Activated CD4-positive, alpha-beta T cell treated with anti-CD3 and anti-CD28 coated beads, Interleukin-2, amount 10 ng/mL, durations not matched to agents 24 days and 14 days (primary cell): Measurements from ENCODE around the gene MAP2K3. TPM values are rescaled to one million over a fixed set of nuclear protein-coding genes. Genes with fewer than 3 reads are reported as not detected.
A peak's percentile ranks its signal among the peaks of the same experiment; 100 is the strongest.

ENCODE experiments used
- DNase-seq: peaks from one replicate; pipeline ENCODE4 v3.0.0; 2022
- H3K27ac Mint-ChIP-seq: one replicate; pipeline ENCODE4 v1.8.0; 2022; ENCODE audit warnings: mild to moderate bottlenecking, mixed read lengths
- H3K27me3 Mint-ChIP-seq: one replicate; pipeline ENCODE4 v1.8.0; 2022; ENCODE audit warnings: mixed read lengths
- H3K36me3 Mint-ChIP-seq: one replicate; pipeline ENCODE4 v1.8.0; 2022; ENCODE audit warnings: low read depth, mild to moderate bottlenecking, mixed read lengths
- H3K4me1 Mint-ChIP-seq: one replicate; pipeline ENCODE4 v1.8.0; 2021; ENCODE audit warnings: mixed read lengths
- H3K4me3 Mint-ChIP-seq: one replicate; pipeline ENCODE4 v1.8.0; 2022; ENCODE audit warnings: mild to moderate bottlenecking, moderate library complexity, mixed read lengths
- H3K9me3 Mint-ChIP-seq: one replicate; pipeline ENCODE4 v1.8.0; 2021; ENCODE audit warnings: mixed read lengths
- intact Hi-C: fragments of 100-400 bp; cut with micrococcal nuclease; formaldehyde crosslinking; loops from one replicate; pipeline ENCODE4 v1.15.1; 2023
- total RNA-seq: library from RNA; stranded (reverse); gene quantifications from 2 replicates; pipeline ENCODE4 v1.2.3, GENCODE V29; 2022

Gene MAP2K3
- total RNA-seq, 1 donor from 2014 or later, result 166 TPM

DNA sequence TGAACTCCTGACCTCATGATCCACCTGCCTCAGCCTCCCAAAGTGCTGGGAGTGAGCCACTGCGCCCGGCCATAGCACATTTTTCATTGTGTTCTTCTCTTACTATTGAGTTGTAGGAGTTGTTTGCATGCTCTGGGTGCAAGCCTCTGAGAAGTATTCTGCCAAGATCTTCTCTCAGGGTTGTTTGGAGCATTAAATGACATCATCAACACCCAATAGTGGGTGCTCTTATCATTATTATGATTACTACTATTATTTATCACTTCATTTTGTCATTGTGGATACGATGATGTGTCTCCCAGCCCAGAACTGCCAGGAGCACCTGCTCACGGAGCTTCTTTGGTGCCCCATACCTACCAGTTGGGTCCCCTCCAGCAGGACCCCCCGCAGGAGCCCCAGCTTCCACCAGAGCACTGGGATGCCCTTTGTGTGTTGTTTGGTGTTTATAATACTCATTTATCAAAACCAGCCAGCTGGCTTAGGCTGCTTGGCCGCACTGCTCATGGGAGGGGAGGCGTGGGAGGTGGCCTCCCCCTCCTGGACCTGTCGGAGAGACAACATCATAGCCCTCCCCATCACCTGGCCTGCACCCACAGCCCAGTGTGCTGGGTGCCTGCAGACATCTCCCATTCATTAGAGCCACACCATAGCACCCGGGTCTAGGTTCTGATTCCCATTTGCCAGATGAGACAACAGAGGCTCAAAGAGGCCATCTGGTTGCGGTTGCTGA lies 12.9 kb upstream of the MAP2K3 start:
- peaks cover 24% of the 10 kb centered on the region for H3K4me1 Mint-ChIP-seq
- H3K27me3 Mint-ChIP-seq, result no peaks in the 10 kb centered on the region
- DNase-seq, result no peak
- no peaks in the 10 kb centered on the region for H3K36me3 Mint-ChIP-seq
- no peaks in the 10 kb centered on the region for H3K9me3 Mint-ChIP-seq
- intact Hi-C loops, result no loop called here
- H3K27ac Mint-ChIP-seq, result no peak overlapping the region
- H3K4me3 Mint-ChIP-seq, result no peak overlapping the region

DNA sequence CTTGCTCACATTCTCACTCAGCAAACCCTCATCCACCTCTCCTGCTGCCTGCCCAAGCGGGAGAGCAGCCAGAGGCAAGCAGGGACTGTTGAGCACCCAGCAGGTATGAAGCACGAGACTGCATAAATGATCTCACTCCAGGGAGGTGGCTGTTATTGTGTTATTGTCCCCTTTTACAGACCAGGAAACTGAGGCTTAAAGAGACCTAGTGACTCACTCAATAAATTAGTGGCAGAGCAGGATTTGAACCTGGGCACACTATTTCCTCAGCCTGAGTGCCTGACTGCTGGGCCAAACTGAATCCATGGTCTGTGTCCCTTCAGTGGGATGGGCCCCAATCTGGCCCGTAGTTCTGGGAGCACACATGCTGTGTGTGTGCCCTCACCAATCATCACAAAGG lies 12.3 kb upstream of the MAP2K3 start:
- Mint-ChIP-seq H3K4me3 (no peak overlapping the region), H3K9me3 (no peaks in the 10 kb centered on the region), H3K27me3 (no peaks in the 10 kb centered on the region), H3K27ac (no peak overlapping the region), H3K36me3 (no peaks in the 10 kb centered on the region), H3K4me1 (peaks cover 22% of the 10 kb centered on the region)
- DNase-seq, result no peak
- intact Hi-C loops, result no loop called here

DNA sequence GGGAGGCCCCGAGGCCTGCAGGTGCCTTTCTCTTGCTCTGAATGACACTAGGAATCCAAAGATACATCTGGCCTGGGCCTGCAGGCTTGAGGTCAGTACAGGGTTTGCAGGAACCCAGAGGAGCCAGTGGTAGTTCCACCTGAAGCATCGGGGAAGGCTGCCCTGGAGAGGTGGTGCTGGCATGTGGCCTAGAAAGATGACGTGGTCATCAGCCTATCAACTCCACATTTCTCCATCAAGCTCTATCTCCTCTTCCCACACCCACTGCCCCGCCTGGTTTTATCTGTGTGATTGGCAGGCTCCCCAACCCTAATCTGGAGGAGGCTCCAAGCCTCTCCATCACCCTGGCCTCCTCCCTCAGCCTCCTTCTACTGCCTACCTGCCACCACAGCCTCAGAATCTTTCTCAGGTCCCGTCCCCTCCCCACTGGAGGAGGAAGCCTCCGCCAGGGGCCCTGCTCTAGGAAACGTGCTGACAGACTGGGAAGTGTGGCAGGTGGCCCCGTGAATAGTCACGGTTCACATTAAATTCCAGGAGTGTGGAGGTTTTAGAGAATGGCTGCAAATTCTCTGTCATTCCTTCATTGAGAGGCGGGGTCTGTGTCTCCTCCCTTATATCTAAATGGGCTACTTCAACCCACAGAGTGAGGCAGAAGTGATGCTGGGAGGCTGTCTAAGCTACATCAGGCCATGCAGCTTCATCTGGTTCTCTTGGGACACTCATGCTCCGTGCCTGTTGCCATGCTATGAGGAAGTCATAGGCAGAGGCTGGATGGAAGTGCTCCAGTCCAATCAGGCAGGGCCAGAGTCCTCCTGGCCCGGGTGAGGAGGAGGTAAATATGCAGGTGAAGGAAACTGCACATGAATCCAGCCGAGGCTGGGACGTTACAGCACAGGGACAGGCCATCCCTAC lies 11.4 kb upstream of the MAP2K3 start:
- no peaks in the 10 kb centered on the region for H3K27me3 Mint-ChIP-seq
- DNase-seq, result no peak
- H3K36me3 Mint-ChIP-seq, result no peaks in the 10 kb centered on the region
- H3K4me1 Mint-ChIP-seq, result peaks cover 19% of the 10 kb centered on the region
- intact Hi-C loops, result no loop called here
- no peaks in the 10 kb centered on the region for H3K9me3 Mint-ChIP-seq
- H3K4me3 Mint-ChIP-seq, result no peak overlapping the region
- H3K27ac Mint-ChIP-seq, result no peak overlapping the region

DNA sequence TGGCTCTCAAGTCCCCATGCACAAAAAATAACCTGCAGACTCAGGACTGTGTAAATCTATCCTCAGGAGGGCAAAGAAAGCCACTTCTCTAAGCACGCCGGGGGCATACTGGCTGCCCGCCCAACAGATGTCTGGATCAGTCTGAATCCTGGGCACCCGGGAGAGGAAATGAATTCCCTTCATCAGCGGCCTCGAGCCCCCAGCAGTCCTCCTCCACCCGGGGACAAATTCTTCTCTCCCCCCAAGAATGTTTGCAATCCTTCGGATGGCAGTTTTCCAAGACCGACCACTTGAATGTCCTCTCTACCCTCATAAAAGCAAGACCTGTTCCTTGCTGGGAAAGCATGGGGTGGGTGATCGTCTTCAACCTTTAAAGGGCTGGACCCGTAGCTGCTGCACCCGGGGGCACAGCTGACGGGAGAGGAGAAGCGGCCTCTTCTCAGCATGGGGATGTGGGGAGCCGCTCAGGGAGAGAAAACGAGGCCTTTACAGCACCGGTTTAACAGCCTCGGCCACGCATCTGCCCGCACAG lies 9.4 kb upstream of the MAP2K3 start:
- peak overlapping the region; percentile 74 for H3K4me3 Mint-ChIP-seq
- peak; percentile 61 for DNase-seq
- intact Hi-C loops, result loop anchor here (1.0 to 2.0 kb wide), 2 partner anchors 13 to 22 kb away; partner anchors contain the start of gene NATD1
- no peaks in the 10 kb centered on the region for H3K36me3 Mint-ChIP-seq
- H3K9me3 Mint-ChIP-seq, result no peaks in the 10 kb centered on the region
- peaks cover 28% of the 10 kb centered on the region for H3K4me1 Mint-ChIP-seq
- H3K27ac Mint-ChIP-seq, result no peak overlapping the region
- H3K27me3 Mint-ChIP-seq, result no peaks in the 10 kb centered on the region

DNA sequence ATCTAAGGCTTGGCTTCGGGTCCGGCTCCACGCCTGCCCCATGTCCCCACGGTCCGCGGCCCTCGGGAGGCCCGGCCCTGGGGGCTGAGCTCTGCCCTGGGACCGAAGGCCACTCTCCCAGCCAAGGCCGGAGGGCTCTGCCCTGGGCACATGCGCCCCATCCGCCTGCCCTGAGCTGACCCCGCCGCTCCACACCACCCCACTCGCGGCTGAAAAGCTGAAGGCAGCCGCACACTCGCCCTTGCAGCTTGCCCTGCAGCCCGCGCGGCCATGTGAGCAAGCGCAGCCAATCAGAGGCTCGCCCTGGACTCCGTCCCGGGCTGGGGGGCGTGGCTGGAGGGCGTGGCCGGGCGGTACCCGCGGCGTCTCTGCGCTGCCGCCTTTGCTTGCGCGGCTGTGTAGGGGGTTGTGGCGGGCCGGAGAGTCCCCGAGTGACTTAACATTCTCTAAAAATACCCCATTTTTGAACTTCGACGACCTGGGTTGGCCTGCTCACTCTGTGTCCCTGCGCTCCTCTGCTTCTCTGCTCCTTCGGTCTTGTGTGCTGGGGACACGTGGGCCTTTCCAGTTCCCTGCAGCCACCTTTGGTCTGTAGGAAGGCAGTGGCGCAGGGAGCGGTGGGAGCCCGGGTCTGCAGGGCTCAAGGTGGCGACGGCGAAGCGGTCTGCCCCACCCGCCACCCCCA lies 8.8 kb upstream of the MAP2K3 start:
- Mint-ChIP-seq H3K27me3 (no peaks in the 10 kb centered on the region), H3K36me3 (no peaks in the 10 kb centered on the region), H3K27ac (peak overlapping the region; percentile 85), H3K9me3 (no peaks in the 10 kb centered on the region), H3K4me3 (peak overlapping the region; percentile 74), H3K4me1 (peaks cover 33% of the 10 kb centered on the region)
- intact Hi-C loops, result loop anchor here (1.0 to 2.0 kb wide), 2 partner anchors 13 to 23 kb away; partner anchors contain the start of gene NATD1
- DNase-seq, result peak; percentile 99

DNA sequence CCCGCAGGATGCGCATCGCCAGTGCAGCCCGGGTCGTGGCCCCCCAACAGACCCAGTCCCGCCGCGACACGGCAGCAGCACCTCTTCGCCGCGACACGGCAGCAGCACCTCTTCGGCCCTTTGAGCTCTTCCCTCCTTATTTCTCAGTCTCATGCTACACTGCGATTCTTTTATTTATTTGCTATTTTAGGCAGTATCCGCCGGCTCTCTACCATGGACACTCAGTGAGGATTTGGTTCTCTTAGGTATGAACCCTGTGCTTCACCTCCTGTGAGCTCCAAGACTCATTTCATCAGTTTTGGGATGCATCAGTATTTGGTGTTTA lies 8.3 kb upstream of the MAP2K3 start:
- no peaks in the 10 kb centered on the region for H3K27me3 Mint-ChIP-seq
- peak overlapping the region; percentile 76 for H3K27ac Mint-ChIP-seq
- H3K4me1 Mint-ChIP-seq, result peaks cover 33% of the 10 kb centered on the region
- H3K4me3 Mint-ChIP-seq, result peak overlapping the region; percentile 74
- DNase-seq, result no peak
- no peaks in the 10 kb centered on the region for H3K36me3 Mint-ChIP-seq
- intact Hi-C loops, result no loop called here
- no peaks in the 10 kb centered on the region for H3K9me3 Mint-ChIP-seq

DNA sequence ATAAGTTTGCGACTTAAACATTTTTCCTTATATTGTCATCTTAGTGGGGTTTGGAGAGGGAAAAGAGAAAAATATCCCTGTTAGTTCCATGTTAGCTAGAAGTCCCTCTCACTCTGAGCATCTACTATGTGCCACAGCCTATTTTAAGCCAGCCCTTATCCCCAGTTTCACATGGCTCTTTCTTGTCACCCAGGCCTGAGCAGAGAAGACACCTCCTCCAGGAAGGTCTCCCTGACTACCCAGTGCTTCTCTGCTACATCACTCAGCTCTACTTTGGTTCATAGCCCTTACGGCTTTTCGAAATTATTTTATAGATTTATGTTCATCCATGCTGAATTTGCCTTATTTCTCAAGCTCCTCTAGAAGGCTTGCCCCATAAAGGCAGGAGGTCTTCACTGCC lies 7.2 kb upstream of the MAP2K3 start:
- H3K36me3 Mint-ChIP-seq, result no peaks in the 10 kb centered on the region
- peaks cover 33% of the 10 kb centered on the region for H3K4me1 Mint-ChIP-seq
- H3K4me3 Mint-ChIP-seq, result no peak overlapping the region
- DNase-seq, result no peak
- H3K27me3 Mint-ChIP-seq, result peaks cover under 1% of the 10 kb centered on the region
- no peak overlapping the region for H3K27ac Mint-ChIP-seq
- intact Hi-C loops, result no loop called here
- H3K9me3 Mint-ChIP-seq, result no peaks in the 10 kb centered on the region

DNA sequence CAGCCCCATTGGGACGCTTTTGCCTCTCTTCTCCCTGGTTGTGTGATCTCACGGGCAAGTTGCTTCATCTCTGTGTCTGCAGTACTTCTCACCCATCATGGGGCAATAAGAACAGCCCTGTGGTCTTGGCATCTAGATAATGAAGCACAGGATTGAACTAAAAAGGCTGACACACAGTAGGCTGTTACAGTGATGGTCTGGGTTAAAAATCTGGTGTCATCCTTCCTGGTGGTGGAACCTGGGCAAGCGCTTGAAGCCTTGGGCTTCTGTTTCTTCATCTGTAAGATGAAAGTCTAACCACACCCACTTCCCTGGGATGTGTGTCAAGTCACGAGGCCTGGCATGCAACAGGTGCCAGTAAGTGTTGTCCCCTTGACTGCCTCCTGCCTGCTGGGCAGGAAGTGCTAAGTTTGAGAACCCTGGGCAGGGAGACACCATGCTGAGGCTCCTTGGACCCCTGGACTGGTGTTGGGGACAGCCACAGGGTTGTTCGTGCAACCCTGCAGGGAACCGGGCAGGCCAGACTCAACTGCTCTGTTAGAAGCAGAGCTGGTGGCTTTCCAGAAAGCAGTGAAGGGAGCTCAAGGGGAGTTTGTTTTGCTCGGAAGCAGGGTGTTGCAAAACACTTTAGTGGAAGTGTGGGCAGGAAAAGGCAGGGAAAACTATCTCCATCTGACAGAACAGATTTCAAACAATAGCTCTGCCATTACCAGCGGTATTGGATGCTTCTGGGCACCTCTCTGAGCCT lies 5.9 kb upstream of the MAP2K3 start:
- H3K9me3 Mint-ChIP-seq, result no peaks in the 10 kb centered on the region

DNA sequence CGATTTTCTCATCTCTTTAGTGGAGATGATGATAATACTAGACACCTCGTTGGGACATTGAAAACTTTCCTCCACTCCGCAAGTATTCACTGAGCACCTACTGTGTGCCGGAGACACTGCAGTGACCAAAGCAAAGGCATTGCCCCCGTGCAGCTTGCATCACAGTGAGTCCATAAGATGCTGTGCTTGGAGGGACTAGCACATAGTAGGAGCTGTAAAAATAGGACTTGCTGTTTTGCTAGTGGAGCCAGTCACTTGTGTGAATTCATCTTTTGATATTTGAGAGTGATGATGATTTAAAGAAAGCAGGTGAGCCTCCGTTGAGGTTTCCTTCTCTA lies 5.3 kb upstream of the MAP2K3 start:
- intact Hi-C loops, result no loop called here
- H3K4me3 Mint-ChIP-seq, result no peak overlapping the region
- H3K27me3 Mint-ChIP-seq, result peaks cover 2% of the 10 kb centered on the region
- peaks cover 40% of the 10 kb centered on the region for H3K4me1 Mint-ChIP-seq
- peak overlapping the region; percentile 15 for H3K27ac Mint-ChIP-seq
- no peaks in the 10 kb centered on the region for H3K36me3 Mint-ChIP-seq
- no peaks in the 10 kb centered on the region for H3K9me3 Mint-ChIP-seq
- DNase-seq, result no peak

More for the DNA sequence above, 5.9 kb upstream of the MAP2K3 start:
- peaks cover 40% of the 10 kb centered on the region for H3K4me1 Mint-ChIP-seq
- peaks cover 2% of the 10 kb centered on the region for H3K27me3 Mint-ChIP-seq
- H3K27ac Mint-ChIP-seq, result peak overlapping the region; percentile 72
- intact Hi-C loops, result no loop called here
- DNase-seq, result peak; percentile 85
- no peaks in the 10 kb centered on the region for H3K36me3 Mint-ChIP-seq
- H3K4me3 Mint-ChIP-seq, result peak overlapping the region; percentile 54

DNA sequence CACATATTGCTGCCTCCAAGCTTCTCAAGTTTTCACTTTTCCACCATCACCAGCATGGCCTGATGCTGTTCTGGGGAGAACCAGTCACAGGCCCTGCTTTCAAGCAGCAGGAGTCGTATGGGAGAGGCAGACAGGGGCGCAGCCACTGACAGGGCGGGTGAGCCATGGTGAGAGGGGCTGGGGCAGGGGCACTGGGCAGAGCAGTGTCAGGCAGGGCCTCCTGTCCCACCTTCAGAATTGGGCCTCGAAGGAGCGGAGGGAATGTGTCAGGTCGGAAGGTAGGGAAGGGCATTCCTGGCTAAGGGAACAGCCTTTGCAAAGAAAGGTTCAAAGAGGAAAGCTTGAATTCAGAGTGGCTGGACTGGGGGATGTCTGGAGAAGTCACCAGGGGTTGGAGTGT lies 4.9 kb upstream of the MAP2K3 start:
- Mint-ChIP-seq H3K27ac (peak overlapping the region; percentile 45), H3K36me3 (no peaks in the 10 kb centered on the region), H3K4me3 (no peak overlapping the region), H3K27me3 (peaks cover 2% of the 10 kb centered on the region), H3K9me3 (no peaks in the 10 kb centered on the region), H3K4me1 (peaks cover 40% of the 10 kb centered on the region)
- DNase-seq, result no peak
- intact Hi-C loops, result no loop called here

DNA sequence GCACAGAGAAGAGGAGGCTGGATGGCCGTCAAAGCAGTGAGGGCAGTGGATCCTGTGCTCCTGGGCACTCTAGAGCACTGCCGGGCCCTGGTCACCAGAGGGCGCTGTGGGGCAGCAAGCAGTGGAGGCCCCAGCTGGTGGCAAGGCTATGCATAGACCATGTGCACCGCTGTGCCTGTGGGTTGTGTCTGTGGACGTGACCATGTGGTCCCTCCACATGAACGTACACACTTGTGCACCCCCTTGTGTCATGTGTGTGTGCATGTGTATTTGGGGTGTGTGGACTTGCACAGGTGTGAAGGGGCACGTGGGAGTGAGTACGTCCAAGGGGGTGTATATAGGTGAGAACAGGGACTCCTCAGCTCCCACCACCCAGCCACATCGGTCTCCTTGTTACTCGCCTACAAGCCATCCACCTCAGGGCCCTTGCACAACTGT lies 4.4 kb upstream of the MAP2K3 start:
- H3K27me3 Mint-ChIP-seq, result peaks cover 2% of the 10 kb centered on the region
- H3K36me3 Mint-ChIP-seq, result peaks cover under 1% of the 10 kb centered on the region
- intact Hi-C loops, result loop anchor here (1.0 to 5.0 kb wide), 2 partner anchors 231 to 272 kb away; no protein-coding TSS in a partner anchor
- H3K9me3 Mint-ChIP-seq, result no peaks in the 10 kb centered on the region
- peak; percentile 97 for DNase-seq
- no peak overlapping the region for H3K4me3 Mint-ChIP-seq
- H3K4me1 Mint-ChIP-seq, result peaks cover 38% of the 10 kb centered on the region
- peak overlapping the region; percentile 45 for H3K27ac Mint-ChIP-seq

DNA sequence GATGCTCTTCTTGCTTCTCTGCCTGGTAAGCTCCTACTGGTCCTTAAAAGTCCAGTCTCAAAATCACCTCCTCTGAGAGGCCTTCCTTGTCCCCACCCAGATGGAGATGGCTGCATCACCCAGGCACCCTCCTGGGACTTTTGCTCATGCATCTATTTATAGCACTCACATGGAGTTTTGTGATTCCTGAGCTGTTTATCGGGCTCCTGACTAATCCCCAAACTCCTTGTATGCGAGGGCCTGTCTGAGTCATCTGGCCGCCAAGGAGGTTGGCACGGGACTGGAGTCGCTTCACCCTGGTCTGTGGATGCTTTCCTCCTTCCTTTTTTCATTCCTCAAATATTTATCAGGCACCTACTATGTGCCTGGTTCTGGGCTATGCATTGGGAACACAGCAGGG lies 2.3 kb upstream of the MAP2K3 start:
- H3K9me3 Mint-ChIP-seq, result no peaks in the 10 kb centered on the region

DNA sequence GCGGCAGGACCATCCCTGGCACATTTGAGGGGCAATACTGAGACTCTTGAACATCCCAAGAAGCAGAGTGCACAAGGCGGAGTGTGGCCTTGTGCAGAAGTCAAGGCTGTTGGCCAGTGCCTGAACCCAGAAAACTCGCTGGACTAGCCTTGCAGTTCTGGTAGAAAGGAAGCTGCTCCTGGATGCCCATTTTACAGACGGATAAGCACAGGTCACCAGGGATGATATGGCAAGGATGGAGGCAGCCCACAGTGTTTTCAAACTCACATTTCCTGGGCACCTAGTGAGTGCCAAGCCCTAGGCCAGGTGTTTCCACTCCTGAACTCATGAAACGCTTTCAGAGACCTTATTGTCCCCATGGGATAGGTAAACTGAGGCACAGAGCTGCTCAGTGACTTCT lies 1.7 kb upstream of the MAP2K3 start:
- Mint-ChIP-seq H3K4me1 (peaks cover 47% of the 10 kb centered on the region), H3K36me3 (peaks cover 24% of the 10 kb centered on the region), H3K27ac (no peak overlapping the region), H3K9me3 (no peaks in the 10 kb centered on the region), H3K27me3 (peaks cover 2% of the 10 kb centered on the region), H3K4me3 (peak overlapping the region; percentile 47)
- DNase-seq, result no peak
- intact Hi-C loops, result loop anchor here (5.0 kb wide), 1 partner anchor 269 kb away; no protein-coding TSS in a partner anchor

More for the DNA sequence above, 2.3 kb upstream of the MAP2K3 start:
- Mint-ChIP-seq H3K4me3 (peak overlapping the region; percentile 47), H3K36me3 (peaks cover 20% of the 10 kb centered on the region), H3K27me3 (peaks cover 2% of the 10 kb centered on the region), H3K27ac (peak overlapping the region; percentile 25), H3K4me1 (peaks cover 41% of the 10 kb centered on the region)
- intact Hi-C loops, result loop anchor here (5.0 kb wide), 1 partner anchor 270 kb away; no protein-coding TSS in a partner anchor
- no peak for DNase-seq
